MM.1S (cell line): Measurements from ENCODE around the gene NPLOC4.
A peak's percentile ranks its signal among the peaks of the same experiment; 100 is the strongest.

ENCODE experiments used
- DNase-seq: peaks from one replicate; pipeline ENCODE4 v3.0.0-alpha.2; 2015
- H2AFZ ChIP-seq: fragments of 300-600 bp; sonication (generic); 2 replicates; pipeline ENCODE4 v1.6.0; 2016; ENCODE audit warnings: antibody characterized with exemption, low read length
- H3F3A ChIP-seq: fragments of 300-600 bp; sonication (generic); 2 replicates; pipeline ENCODE4 v1.6.1; 2016; ENCODE audit warnings: mild to moderate bottlenecking, antibody characterized with exemption, low read length, moderate library complexity, mixed read lengths; ENCODE audit not compliant: insufficient read depth
- H3K27ac ChIP-seq: fragments of 300-600 bp; sonication (generic); 2 replicates; pipeline ENCODE4 v1.5.1; 2016; ENCODE audit warnings: mild to moderate bottlenecking, low read length
- H3K27me3 ChIP-seq: fragments of 300-600 bp; sonication (generic); replicated peaks from 2 replicates; pipeline ENCODE4 v1.6.0; 2016; ENCODE audit warnings: low read length; ENCODE audit not compliant: insufficient read depth
- H3K36me3 ChIP-seq: fragments of 300-600 bp; sonication (generic); replicated peaks from 2 replicates; pipeline ENCODE4 v1.6.1; 2016; ENCODE audit warnings: mild to moderate bottlenecking, low read length, mixed read lengths; ENCODE audit not compliant: insufficient read depth
- H3K4me1 ChIP-seq: fragments of 300-600 bp; sonication (generic); 2 replicates; pipeline ENCODE4 v1.6.1; 2016; ENCODE audit warnings: low read length, mixed read lengths
- H3K4me2 ChIP-seq: fragments of 300-600 bp; sonication (generic); 2 replicates; pipeline ENCODE4 v1.6.0; 2016; ENCODE audit warnings: low read depth, low read length
- H3K4me3 ChIP-seq: fragments of 300-600 bp; sonication (generic); 2 replicates; pipeline ENCODE4 v1.5.1; 2016; ENCODE audit warnings: low read length, mixed read lengths
- H3K79me2 ChIP-seq: fragments of 300-600 bp; sonication (generic); 2 replicates; pipeline ENCODE4 v1.6.1; 2016; ENCODE audit warnings: mixed run types, low read length, mixed read lengths
- H3K9ac ChIP-seq: fragments of 300-600 bp; sonication (generic); 2 replicates; pipeline ENCODE4 v1.6.1; 2016; ENCODE audit warnings: low read length, mixed read lengths
- H3K9me2 ChIP-seq: fragments of 300-600 bp; sonication (generic); replicated peaks from 2 replicates; pipeline ENCODE4 v1.6.1; 2016; ENCODE audit warnings: mild to moderate bottlenecking, low read length, mixed read lengths; ENCODE audit not compliant: insufficient read depth
- H3K9me3 ChIP-seq: fragments of 300-600 bp; sonication (generic); replicated peaks from 2 replicates; pipeline ENCODE4 v1.6.1; 2016; ENCODE audit warnings: mild to moderate bottlenecking, low read length, mixed read lengths; ENCODE audit not compliant: insufficient read depth
- H4K20me1 ChIP-seq: fragments of 300-600 bp; sonication (generic); 2 replicates; pipeline ENCODE4 v1.6.1; 2016; ENCODE audit warnings: mild to moderate bottlenecking, low read length, moderate library complexity, mixed read lengths; ENCODE audit not compliant: insufficient read depth
- CTCF ChIP-seq: fragments of 300-600 bp; sonication (generic); IDR thresholded peaks from 2 replicates; pipeline ENCODE4 v1.5.1; 2016; ENCODE audit warnings: antibody characterized with exemption, low read length, mixed read lengths
- EZH2 ChIP-seq: fragments of 300-600 bp; sonication (generic); optimal IDR thresholded peaks from 2 replicates; pipeline ENCODE3; 2017; ENCODE audit warnings: low read depth, mild to moderate bottlenecking, antibody characterized with exemption, low read length, mixed read lengths
- EZH2phosphoT487 ChIP-seq: fragments of 300-600 bp; sonication (generic); IDR thresholded peaks from 2 replicates; pipeline ENCODE4 v1.6.1; 2018; ENCODE audit warnings: antibody characterized with exemption, low read length

Gene NPLOC4

DNA sequence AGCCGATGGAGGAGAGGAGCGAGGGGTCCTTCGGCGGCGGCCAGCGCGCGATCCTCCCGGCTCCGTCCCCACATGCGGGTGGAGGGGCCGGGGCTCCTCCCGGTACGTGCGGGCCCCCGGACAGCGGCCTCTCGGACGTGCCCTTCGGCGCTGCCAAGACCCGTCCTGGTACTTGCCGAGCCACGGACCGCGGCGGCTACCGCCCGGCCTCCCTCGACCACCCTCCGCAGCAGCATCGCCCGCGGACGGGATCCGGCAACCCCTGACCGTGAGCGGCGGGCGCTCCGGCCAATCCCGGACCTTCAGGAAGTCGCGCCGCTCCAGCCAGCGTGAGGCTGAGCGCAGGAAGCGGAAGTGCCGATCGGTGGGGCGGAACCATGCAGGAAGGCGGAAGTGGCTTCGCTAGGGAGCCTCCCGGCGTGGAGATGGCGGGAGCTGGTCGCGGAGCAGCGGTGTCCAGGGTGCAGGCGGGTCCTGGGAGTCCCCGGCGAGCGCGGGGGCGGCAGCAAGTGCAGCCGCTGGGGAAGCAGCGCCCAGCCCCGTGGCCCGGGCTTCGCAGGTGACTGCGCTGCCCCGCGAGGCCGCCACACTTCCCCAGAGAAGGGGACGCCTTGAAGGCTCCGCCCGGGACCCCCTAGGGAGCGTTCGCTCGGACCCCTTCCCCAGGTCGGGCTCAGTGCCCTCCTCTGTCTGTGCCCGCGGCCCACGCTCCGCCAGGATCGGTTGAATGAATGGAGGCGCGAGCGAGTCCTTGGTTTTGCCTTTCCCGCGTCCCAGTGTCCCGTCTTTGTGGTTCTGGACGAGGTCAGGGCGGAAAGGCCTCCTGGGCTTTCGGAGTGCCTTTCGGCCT is 29.7 kb upstream of the NPLOC4 start, which contains the start of the genes CCDC137 and OXLD1:
Gene CCDC137 (plus strand): TSS at position 396 of the 850 bp plus-strand sequence. CDS start 30 bp downstream, at position 426.
Gene OXLD1 (minus strand): TSS at position 264 of the 850 bp plus-strand sequence. CDS start 28 bp downstream, at position 236.
- Histone ChIP-seq H2AFZ (peak within 1 kb of the TSS; percentile 86), H3K9me2 (no peaks in the 10 kb centered on the region), H3K36me3 (no peaks in the 10 kb centered on the region), H3K27ac (peak within 1 kb of the TSS; percentile 51), H3K4me3 (peak within 1 kb of the TSS; percentile 89), H3F3A (no peaks in the 10 kb centered on the region), H4K20me1 (no peaks in the 10 kb centered on the region), H3K9me3 (no peaks in the 10 kb centered on the region), H3K27me3 (no peaks in the 10 kb centered on the region), H3K9ac (peak within 1 kb of the TSS; percentile 97), H3K79me2 (peaks cover 39% of the 10 kb centered on the region), H3K4me1 (peaks cover 5% of the 10 kb centered on the region; the same call in 1 of the 2 replicates), H3K4me2 (peak within 1 kb of the TSS; percentile 98)
- DNase-seq, result peak; percentile 97
- TF ChIP-seq EZH2phosphoT487 (no peak), CTCF (no peak), EZH2 (no peak)

DNA sequence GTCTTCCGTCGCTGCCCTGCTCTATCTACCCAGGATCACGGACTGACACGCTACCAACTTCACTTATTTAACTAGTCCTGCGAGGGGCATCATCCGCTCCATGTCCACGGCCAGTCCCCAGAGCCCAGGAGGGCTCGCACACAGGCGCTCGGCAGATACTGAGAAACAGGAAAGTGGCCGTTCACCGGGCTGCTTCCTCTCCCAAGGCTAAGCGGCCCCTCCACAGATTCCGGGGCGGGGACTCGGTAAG is 29.1 kb upstream of the NPLOC4 start:
- Histone ChIP-seq H3K9me2 (no peaks in the 10 kb centered on the region), H3K4me1 (peaks cover 5% of the 10 kb centered on the region; the same call in 1 of the 2 replicates), H3K27ac (no peak overlapping the region; the same call in 1 of the 2 replicates), H3F3A (no peaks in the 10 kb centered on the region), H2AFZ (peak overlapping the region; percentile 86), H3K27me3 (no peaks in the 10 kb centered on the region), H3K4me2 (peak overlapping the region; percentile 84), H3K4me3 (peak overlapping the region; percentile 89), H3K9me3 (no peaks in the 10 kb centered on the region), H3K36me3 (no peaks in the 10 kb centered on the region), H3K79me2 (peaks cover 39% of the 10 kb centered on the region), H4K20me1 (no peaks in the 10 kb centered on the region), H3K9ac (peak overlapping the region; percentile 97)
- TF ChIP-seq EZH2, result no peak
- no peak for TF ChIP-seq CTCF
- TF ChIP-seq EZH2phosphoT487, result no peak
- no peak for DNase-seq

DNA sequence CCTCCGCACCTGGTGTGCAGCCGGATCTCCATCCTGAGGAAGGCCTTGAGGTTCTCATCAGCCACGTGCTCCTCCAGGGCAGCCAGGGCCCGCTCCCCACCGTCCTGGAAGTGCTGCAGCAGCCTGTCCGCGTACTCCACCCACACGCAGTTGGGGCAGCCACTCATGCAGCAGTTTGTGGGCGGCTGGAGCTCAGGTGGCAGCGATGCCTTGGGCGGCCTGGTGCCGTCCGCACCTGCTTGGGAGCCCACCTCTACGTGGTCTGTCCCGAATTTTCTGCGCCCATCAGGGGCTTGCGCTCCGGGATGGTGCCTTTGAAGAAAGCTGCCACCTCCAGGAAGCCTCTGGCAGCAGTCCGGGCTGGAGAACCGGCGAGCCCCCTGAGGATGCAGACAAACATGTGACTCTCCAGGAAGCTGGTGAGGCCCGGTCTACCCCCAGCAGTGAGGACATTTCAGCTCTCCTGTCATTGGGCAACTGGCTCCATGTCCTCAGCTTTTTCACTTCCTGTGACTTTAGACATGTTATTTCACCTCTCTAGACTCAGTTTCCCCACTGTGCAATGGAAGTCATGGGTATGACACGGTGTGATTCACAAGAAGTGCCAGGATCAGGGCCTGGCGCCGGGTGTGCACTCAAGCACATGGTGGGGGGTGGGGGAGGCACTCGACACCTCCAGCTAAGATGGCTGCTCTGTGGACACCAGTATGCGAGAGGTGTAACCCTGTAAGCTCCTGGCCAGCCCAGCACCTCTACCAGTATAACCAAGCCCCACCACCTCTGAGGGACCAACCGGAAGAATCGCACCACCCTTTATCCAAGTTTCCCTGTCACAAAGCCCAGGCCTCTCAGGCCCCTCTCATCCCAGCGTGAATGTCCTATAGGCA is 28.5 kb upstream of the NPLOC4 start:
- Histone ChIP-seq H2AFZ (peak overlapping the region; percentile 86), H4K20me1 (no peaks in the 10 kb centered on the region), H3K4me3 (peak overlapping the region; percentile 89), H3K9me2 (no peaks in the 10 kb centered on the region), H3K36me3 (no peaks in the 10 kb centered on the region), H3K27ac (no peak overlapping the region), H3K9ac (peak overlapping the region; percentile 97), H3K27me3 (no peaks in the 10 kb centered on the region), H3F3A (no peaks in the 10 kb centered on the region), H3K4me2 (peak overlapping the region; percentile 84), H3K4me1 (peaks cover 5% of the 10 kb centered on the region; the same call in 1 of the 2 replicates), H3K79me2 (peaks cover 39% of the 10 kb centered on the region), H3K9me3 (no peaks in the 10 kb centered on the region)
- DNase-seq, result peak; percentile 23
- TF ChIP-seq EZH2phosphoT487, result no peak
- no peak for TF ChIP-seq CTCF
- TF ChIP-seq EZH2, result no peak
